ENCODE results near the gene FCN1.

Gene FCN1

GRCh38 chr9:134932606-134933005 lies 14.9 kb upstream of the FCN1 start:
- no peak overlapping the region for H3K4me3 ChIP-seq (replicated peaks; ENCODE audit: low read depth, low read length)
- no peak for DNase-seq (ENCODE audit: extremely low read depth, low read depth)
- TF ChIP-seq CTCF (IDR thresholded peaks at IDR 0.05; ENCODE audit: low read depth, low read length, missing control alignments): no peak

GRCh38 chr9:134932171-134932570 lies 14.5 kb upstream of the FCN1 start:
- no peak for TF ChIP-seq CTCF (IDR thresholded peaks at IDR 0.05; ENCODE audit: low read depth, low read length, missing control alignments)
- no peak overlapping the region for H3K4me3 ChIP-seq (replicated peaks; ENCODE audit: low read depth, low read length)
- no peak for DNase-seq (ENCODE audit: extremely low read depth, low read depth)

- TF ChIP-seq CTCF (IDR thresholded peaks at IDR 0.05; ENCODE audit: low read depth, low read length, missing control alignments): no peak
- H3K4me3 ChIP-seq (replicated peaks; ENCODE audit: low read depth, low read length): no peak overlapping the region
- no peak for DNase-seq (ENCODE audit: extremely low read depth, low read depth)
These were observed 12.7 kb upstream of the FCN1 start for GRCh38 chr9:134930398-134930797.

- TF ChIP-seq CTCF (IDR thresholded peaks at IDR 0.05; ENCODE audit: low read depth, low read length, missing control alignments): no peak
- no peak overlapping the region for H3K4me3 ChIP-seq (replicated peaks; ENCODE audit: low read depth, low read length)
- no peak for DNase-seq (ENCODE audit: extremely low read depth, low read depth)
These were observed 11.8 kb upstream of the FCN1 start for GRCh38 chr9:134929193-134930158.

- H3K4me3 ChIP-seq (replicated peaks; ENCODE audit: low read depth, low read length): no peak overlapping the region
- no peak for DNase-seq (ENCODE audit: extremely low read depth, low read depth)
- no peak for TF ChIP-seq CTCF (IDR thresholded peaks at IDR 0.05; ENCODE audit: low read depth, low read length, missing control alignments)
These were observed 10.9 kb upstream of the FCN1 start for GRCh38 chr9:134928436-134929192.

- no peak for DNase-seq (ENCODE audit: extremely low read depth, low read depth)
- no peak overlapping the region for H3K4me3 ChIP-seq (replicated peaks; ENCODE audit: low read depth, low read length)
- TF ChIP-seq CTCF (IDR thresholded peaks at IDR 0.05; ENCODE audit: low read depth, low read length, missing control alignments): no peak
These were observed 7.3 kb upstream of the FCN1 start for GRCh38 chr9:134925011-134925511.

Data from HFF-Myc (cell line).